ENCODE data around the gene AGPAT2. TPM values are rescaled to one million over a fixed set of nuclear protein-coding genes. Genes with fewer than 3 reads are reported as not detected.
A peak's percentile ranks its signal among the peaks of the same experiment; 100 is the strongest.
"Not testable (repeated sequence)": the region's sequence is repeated elsewhere in the genome, so short reads cannot be mapped to it uniquely, and the experiment has no call there.

AGPAT2 gene
- total RNA-seq, 1 donor from 2014 or later = 48.4 TPM

DNA sequence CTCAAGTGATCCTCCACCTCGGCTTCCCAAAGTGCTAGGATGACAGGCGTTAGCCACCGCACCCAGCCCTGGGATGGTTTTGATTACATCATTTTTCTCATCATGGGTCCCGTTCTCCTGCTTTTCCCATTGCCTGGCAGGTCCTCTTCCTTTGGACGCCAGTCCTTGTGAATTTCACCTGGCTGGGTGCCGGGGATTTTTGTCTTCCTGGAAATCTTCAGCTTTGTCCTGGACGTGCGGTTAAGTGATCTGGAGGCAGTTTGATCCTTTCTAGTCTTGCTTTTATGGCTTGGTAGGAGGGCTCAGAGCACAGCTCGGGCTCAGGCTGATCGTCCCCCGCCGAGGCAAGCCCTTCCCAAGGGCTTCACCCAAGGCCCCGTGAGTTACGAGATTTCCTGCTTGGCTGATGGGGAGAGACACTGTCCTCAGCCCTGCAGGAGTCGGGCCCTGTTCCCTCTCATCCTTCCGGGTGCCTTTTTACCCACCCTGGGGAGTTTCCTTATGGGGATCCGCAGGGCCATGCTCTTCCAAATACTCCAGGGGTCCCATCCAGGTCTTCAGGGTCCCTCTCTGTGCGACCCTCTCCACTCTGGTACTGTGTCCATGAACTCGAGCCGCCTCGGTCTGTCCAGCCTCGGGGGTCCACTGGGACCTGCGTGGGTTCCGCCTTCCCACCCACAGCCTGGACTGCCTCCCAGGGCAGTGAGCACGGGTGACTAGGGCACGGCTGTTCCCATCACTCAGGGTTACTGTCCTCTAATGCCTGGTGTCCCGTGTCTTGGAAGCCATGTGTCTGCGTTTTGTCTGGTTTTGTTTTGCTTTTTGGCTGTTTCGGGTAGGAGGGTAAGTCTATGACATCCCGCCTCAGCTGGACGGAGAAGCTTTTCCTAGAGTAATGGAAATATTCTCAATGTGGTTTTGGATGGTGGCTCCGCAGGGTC is 46.8 kb downstream of the AGPAT2 start:
- DNase-seq (ENCODE audit: low spot score) = no peak
- intact Hi-C loops (cut with DNase I) = no loop called here

DNA sequence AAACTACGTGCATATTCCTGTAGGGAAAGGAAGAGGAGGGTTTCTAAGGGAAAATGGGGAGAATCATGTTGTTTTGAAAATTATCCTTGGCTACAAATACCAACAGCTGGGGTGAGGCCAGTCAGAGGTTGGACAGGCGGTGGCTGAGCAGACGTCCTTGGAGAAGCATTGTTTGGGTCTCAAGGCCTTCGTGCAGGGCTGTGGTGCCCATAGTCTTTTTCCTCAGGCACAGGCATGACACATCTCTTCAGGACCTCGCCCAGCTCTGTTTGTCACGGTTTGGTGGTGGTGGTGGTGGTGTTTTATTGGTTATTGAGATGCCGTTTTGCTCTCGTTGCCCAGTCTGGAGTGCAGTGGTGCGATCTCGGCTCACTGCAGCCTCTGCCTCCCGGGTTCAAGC is 52.4 kb downstream of the AGPAT2 start:
- DNase-seq (ENCODE audit: low spot score) = no peak
- intact Hi-C loops (cut with DNase I) = no loop called here

DNA sequence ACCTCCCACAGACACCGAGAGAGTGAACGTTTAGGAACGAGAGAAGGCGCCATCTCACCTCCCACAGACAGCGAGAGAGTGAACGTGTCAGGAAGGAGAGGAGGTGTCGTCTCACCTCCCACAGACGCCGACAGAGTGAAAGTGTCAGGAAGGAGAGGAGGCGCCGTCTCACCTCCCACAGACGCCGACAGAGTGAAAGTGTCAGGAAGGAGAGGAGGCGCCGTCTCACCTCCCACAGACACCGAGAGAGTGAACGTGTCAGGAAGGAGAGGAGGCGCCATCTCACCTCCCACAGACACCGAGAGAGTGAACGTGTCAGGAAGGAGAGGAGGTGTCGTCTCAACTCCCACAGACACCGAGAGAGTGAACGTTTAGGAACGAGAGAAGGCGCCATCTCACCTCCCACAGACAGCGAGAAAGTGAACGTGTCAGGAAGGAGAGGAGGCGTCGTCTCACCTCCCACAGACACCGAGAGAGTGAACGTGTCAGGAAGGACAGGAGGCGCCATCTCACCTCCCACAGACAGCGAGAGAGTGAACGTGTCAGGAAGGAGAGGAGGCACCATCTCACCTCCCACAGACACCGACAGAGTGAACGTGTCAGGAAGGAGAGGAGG is 54.7 kb downstream of the AGPAT2 start:
- intact Hi-C loops (cut with DNase I); DNase-seq (ENCODE audit: low spot score): not testable (repeated sequence)

DNA sequence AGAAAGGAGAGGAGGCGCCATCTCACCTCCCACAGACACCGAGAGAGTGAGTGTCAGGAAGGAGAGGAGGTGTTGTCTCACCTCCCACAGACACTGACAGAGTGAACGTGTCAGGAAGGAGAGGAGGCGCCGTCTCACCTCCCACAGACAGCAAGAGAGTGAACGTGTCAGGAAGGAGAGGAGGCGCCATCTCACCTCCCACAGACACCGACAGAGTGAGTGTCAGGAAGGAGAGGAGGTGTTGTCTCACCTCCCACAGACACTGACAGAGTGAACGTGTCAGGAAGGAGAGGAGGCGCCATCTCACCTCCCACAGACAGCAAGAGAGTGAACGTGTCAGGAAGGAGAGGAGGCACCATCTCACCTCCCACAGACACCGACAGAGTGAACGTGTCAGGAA is 55.2 kb downstream of the AGPAT2 start:
- intact Hi-C loops (cut with DNase I); DNase-seq (ENCODE audit: low spot score): not testable (repeated sequence)

DNA sequence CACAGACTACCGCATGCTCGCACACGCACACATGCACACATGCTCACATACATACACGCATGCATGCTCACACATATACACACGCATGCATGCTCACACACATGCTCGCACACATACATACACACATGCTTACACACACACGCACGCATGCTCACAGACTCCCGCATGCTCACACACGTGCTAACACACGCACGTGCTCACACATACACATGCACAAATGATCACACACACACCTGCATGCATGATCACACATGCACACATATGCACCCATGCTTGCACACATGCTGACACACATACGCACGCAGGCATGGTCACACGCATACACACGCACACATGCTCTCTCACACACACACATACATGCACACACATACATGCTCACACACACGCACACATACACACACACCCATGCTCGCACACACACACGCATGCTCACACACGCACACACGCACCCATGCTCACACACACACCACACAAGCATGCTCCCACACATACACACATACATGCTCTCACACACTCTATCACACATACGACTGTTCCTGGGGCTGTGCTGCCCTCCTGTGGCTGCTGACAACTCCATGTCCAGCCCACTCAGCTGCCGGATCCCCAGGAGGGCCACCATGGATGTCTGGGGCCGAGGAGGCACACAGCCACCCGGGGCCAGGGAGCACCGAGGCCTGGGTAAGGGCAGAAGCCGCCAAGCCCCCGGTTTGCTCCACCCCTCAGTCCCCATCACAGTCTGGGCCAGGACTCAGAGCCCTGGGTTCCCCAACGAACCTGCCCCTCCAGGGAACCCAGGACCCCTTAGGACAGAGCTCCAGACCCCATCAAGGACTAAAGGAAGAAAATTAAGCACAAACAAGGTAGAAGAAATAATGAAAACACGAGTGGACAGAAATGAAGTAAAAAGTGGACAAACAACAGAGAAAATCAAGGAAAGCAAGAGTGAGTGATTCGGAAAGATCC is 55.9 kb downstream of the AGPAT2 start:
- DNase-seq (ENCODE audit: low spot score) = peak; percentile 88
- intact Hi-C loops (cut with DNase I) = loop anchor here (1.0 kb wide), 1 partner anchor 143 kb away; no protein-coding TSS in a partner anchor

DNA sequence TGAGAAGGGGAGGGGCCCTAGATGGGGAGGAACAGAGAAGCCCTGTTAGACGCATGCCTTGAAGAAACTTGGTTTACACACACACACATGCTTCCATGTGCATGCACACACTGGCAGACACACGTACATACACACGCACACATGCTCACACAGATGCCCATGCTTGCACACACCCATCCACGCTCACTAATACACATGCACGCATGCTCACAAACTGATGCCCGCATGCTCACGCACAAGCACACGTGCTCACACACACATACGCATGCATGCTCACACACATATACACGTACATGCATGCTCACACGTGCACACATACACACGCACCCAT is 56.6 kb downstream of the AGPAT2 start:
- intact Hi-C loops (cut with DNase I) = no loop called here
- DNase-seq (ENCODE audit: low spot score) = no peak

- DNase-seq (ENCODE audit: low spot score) = peak; percentile 86
- intact Hi-C loops (cut with DNase I) = no loop called here
Measured at GRCh38 chr9:136629879-136630661, 57.2 kb downstream of the AGPAT2 start.

DNA sequence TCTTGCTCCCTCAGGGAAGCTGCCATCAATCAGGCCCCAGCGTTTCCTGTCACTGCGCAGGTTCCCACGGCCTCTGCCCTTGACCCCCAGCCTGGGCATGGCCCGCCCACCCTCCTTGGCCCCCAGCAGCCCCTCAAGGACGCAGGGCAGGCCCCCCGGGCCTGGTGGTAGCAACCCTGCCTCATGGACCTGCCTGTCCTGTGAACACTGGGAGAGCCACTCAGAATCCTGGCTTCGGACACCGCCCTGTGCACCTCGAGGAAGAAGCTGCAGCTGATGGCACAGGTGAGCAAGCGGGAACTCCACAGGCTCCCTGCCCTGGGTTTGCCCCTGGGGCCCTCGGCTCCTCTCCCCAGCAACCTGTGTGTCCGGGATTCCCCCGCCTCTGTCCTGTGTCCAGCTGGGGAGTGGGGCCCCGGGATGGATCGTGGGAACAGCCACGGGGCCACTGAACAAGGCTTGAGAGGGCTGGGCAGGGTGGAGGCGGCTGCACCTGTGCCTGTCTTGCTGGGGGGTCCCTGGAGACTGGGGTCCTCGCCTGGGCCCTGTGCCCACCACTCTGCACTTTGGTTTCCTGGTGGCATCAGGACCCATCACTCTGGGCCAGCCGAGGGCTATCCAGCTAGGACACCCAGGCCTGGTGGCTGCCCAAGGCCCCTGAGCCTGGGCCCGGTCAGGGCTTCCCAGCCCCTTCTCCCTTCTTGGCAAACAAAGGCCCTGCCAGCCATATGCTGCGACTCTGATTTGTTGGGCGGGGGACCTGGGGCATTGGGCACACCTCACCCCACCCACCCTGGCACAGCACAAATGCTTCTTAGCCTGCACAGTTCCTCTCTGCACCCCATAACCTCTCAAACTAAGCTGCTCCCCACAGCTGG is 58.0 kb downstream of the AGPAT2 start:
- intact Hi-C loops (cut with DNase I) = no loop called here
- no peak for DNase-seq (ENCODE audit: low spot score)

GRCh38 chr9:136628268-136628667 is 59.0 kb downstream of the AGPAT2 start:
- no peak for DNase-seq (ENCODE audit: low spot score)
- intact Hi-C loops (cut with DNase I) = no loop called here

DNA sequence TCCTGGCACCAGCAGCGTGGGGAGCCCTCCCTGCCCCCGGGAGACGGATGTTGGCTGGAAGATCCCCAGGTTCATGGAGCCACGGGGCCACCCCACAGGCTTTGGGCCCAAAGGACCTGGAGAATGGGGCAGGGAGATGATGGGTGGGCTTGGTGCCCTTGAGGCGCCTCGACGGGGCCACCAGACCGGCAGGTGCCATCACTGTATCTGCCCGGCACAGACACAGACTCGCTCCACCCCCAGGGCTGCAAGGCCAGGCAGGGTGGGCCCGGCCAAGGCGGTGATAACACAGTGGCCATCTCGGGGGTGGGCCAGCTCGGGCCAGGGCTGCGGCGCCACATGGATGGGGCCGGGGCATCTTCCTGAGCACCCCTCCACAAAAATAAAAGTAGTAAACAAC is 59.6 kb downstream of the AGPAT2 start:
- no peak for DNase-seq (ENCODE audit: low spot score)
- intact Hi-C loops (cut with DNase I) = no loop called here

- intact Hi-C loops (cut with DNase I) = no loop called here
- DNase-seq (ENCODE audit: low spot score) = no peak
Measured at GRCh38 chr9:136626740-136627642, 60.3 kb downstream of the AGPAT2 start.

DNA sequence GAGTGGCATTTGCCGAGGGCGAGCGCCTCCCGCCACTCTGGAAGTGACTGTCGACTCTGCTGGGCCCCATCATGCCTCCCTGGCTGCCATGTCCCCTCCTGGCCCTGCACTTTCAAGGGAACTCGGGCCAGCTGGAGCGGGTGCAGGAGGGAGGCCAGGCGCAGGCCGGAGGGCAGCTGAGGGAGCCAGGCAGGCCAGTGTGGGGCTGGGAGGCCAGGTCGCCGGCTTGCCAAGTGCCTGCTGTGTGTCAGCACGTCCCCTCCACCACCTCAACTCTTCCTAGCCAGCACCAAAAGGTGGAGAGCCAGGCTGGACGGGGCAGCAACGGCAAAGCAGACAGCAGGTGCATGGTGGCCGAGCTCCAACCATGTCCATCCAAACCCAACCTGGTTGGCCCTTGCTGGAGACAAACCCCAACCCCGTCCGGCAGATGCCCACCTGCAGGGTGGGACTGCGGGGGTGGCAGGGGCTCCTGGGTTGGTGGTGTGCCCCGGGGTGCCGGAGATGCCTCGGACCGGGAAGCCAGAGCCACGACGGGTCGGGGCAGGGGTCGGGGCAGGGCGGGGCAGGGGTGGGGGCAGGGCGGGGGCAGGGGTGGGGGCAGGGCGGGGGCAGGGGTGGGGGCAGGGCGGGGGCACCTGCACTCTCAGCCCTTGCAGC is 61.1 kb downstream of the AGPAT2 start:
- no peak for DNase-seq (ENCODE audit: low spot score)
- intact Hi-C loops (cut with DNase I) = no loop called here

DNA sequence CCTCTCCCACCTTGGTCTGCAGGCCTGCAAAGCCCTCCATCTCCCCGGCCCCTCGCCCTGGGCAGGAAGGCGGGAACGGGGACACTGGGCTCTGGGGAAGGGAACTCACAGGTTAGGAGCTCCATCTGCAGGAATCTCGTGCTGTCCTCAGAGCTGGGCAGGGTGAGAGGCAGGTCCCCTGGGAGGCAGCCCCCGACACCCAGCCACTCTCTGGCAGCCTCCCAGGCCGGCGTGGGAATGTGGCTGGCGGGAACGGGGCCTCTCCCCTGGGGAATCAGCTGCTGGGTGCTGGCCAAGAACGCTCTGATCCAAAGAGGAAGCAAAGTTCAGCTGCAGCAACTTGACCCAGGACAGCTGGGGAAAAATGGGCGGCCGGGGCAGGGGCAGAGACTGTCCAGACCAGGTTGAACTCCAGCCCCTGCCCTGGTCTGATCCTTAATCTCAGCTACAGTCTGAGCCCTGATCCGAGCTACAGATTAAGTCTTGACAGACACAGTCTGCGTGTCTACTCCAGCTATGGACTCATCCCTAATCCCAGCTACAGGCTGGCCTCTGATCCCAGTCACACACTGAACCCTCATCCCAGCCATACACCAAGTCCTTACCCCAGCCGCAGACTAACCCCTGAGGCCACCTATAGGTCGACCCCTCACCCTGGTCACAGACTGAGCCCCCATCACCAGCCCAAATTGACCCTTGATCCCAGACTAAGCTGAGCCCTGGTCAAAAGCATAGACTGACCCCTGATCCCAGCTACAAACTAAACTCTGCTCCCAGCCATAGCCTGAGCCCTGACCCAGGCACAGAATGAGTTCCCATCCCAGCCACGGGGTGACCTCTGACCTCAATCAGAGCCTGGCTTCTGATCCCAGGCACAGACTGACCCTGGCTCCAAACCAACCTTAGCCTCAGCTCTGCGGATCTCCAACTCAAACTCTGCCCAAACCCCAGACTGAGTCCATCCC is 61.9 kb downstream of the AGPAT2 start:
- DNase-seq (ENCODE audit: low spot score) = peak; percentile 87
- intact Hi-C loops (cut with DNase I) = no loop called here

- no peak for DNase-seq (ENCODE audit: low spot score)
Measured at GRCh38 chr9:136624184-136624951, 62.9 kb downstream of the AGPAT2 start.

GRCh38 chr9:136623842-136624183 is 63.4 kb downstream of the AGPAT2 start:
- DNase-seq (ENCODE audit: low spot score) = no peak
- intact Hi-C loops (cut with DNase I) = no loop called here

More at GRCh38 chr9:136624184-136624951, 62.9 kb downstream of the AGPAT2 start:
- intact Hi-C loops (cut with DNase I) = no loop called here

Measured in cardiac septum (tissue), 1 donor.